H54 (cell line): ENCODE measurements around the gene DMRT2.
A peak's percentile ranks its signal among the peaks of the same experiment; 100 is the strongest.

ENCODE experiments used
- DNase-seq: peaks from one replicate; pipeline ENCODE4 v3.0.0; 2011; ENCODE audit warnings: low spot score, mixed read lengths; ENCODE audit not compliant: insufficient read length
- FAIRE-seq: peaks from 3 replicates; lab custom pipeline; 2011; peaks lifted over from hg19 to GRCh38; lab: Jason Lieb, UNC
- POLR2A ChIP-seq: IDR thresholded peaks from 2 replicates; pipeline ENCODE4 v1.6.1; 2011; ENCODE audit warnings: low read depth, mild to moderate bottlenecking, low read length

Gene DMRT2

GRCh38 chr9:1053282-1053621 lies 3.1 kb downstream of the DMRT2 start:
- no peak for TF ChIP-seq POLR2A
- DNase-seq (no peak), FAIRE-seq (no peak)

GRCh38 chr9:1053986-1054425 lies 3.8 kb downstream of the DMRT2 start:
- DNase-seq = no peak
- TF ChIP-seq POLR2A = no peak
- no peak for FAIRE-seq

GRCh38 chr9:1055166-1055565 lies 5.0 kb downstream of the DMRT2 start:
- DNase-seq (no peak), FAIRE-seq (no peak)
- TF ChIP-seq POLR2A = no peak

- no peak for DNase-seq
Observed at GRCh38 chr9:1057910-1058309, 7.8 kb downstream of the DMRT2 start.

GRCh38 chr9:1058826-1059487 lies 8.8 kb downstream of the DMRT2 start:
- DNase-seq (no peak), FAIRE-seq (no peak)
- TF ChIP-seq POLR2A = no peak

More at GRCh38 chr9:1057910-1058309, 7.8 kb downstream of the DMRT2 start:
- no peak for TF ChIP-seq POLR2A
- FAIRE-seq = no peak

GRCh38 chr9:1065130-1065529 lies 15.0 kb downstream of the DMRT2 start:
- FAIRE-seq (no peak), DNase-seq (no peak)
- no peak for TF ChIP-seq POLR2A

- FAIRE-seq (no peak), DNase-seq (no peak)
- TF ChIP-seq POLR2A = no peak
Observed at GRCh38 chr9:1070692-1071091, 20.5 kb downstream of the DMRT2 start.

GRCh38 chr9:1071730-1072129 lies 21.6 kb downstream of the DMRT2 start:
- DNase-seq (no peak), FAIRE-seq (no peak)
- TF ChIP-seq POLR2A = no peak

GRCh38 chr9:1073497-1073896 lies 23.3 kb downstream of the DMRT2 start:
- DNase-seq (no peak), FAIRE-seq (no peak)
- TF ChIP-seq POLR2A = no peak

- FAIRE-seq (no peak), DNase-seq (no peak)
- no peak for TF ChIP-seq POLR2A
Observed at GRCh38 chr9:1077616-1078015, 27.5 kb downstream of the DMRT2 start.

GRCh38 chr9:1083325-1083913 lies 33.3 kb downstream of the DMRT2 start:
- FAIRE-seq (no peak), DNase-seq (peak; percentile 29)
- no peak for TF ChIP-seq POLR2A

- no peak for FAIRE-seq
- DNase-seq = no peak
- no peak for TF ChIP-seq POLR2A
Observed at GRCh38 chr9:1085086-1085485, 34.9 kb downstream of the DMRT2 start.

- DNase-seq = no peak
- no peak for FAIRE-seq
- no peak for TF ChIP-seq POLR2A
Observed at GRCh38 chr9:1086517-1086916, 36.4 kb downstream of the DMRT2 start.

- DNase-seq (no peak), FAIRE-seq (no peak)
- no peak for TF ChIP-seq POLR2A
Observed at GRCh38 chr9:1087120-1087881, 37.1 kb downstream of the DMRT2 start.
